A549 (cell line): ENCODE data around the gene KLB.

Experiments
- CBX2 ChIP-seq: fragments of 200-600 bp; sonication (generic); IDR thresholded peaks from 2 replicates; pipeline ENCODE4 v1.6.1; 2016; ENCODE audit warnings: low read depth, mild to moderate bottlenecking, borderline replicate concordance
- EP300 ChIP-seq, 2 experiments: fragments of >200 bp; sonication (Bioruptor Twin); formaldehyde crosslinking; IDR thresholded peaks; 2 replicates in 1 of 2; 3 replicates in 1 of 2; pipeline ENCODE4 v1.6.1; 2016 to 2017
- ESRRA ChIP-seq: fragments of 150-350 bp; IDR thresholded peaks from 2 replicates; pipeline ENCODE4 v1.6.1; 2014; ENCODE audit warnings: mild to moderate bottlenecking, low read length, borderline replicate concordance
- HDAC2 ChIP-seq: fragments of 200-600 bp; sonication (generic); IDR thresholded peaks from 2 replicates; pipeline ENCODE4 v1.6.1; 2016
- MAZ ChIP-seq: fragments of 150-350 bp; IDR thresholded peaks from 2 replicates; pipeline ENCODE4 v1.6.1; 2014; ENCODE audit warnings: antibody characterized with exemption, low read depth, low read length, borderline replicate concordance
- POLR2A ChIP-seq: IDR thresholded peaks from 2 replicates; pipeline ENCODE4 v1.6.1; 2012; ENCODE audit warnings: mild to moderate bottlenecking, low read length
- SMC3 ChIP-seq: fragments of >200 bp; sonication (Bioruptor Twin); formaldehyde crosslinking; IDR thresholded peaks from 3 replicates; pipeline ENCODE4 v1.6.1; 2018; ENCODE audit warnings: inconsistent platforms
- TF ChIP-seq, protein P1 (sequence below): fragments of >200 bp; sonication (Bioruptor Twin); formaldehyde crosslinking; IDR thresholded peaks from 3 replicates; pipeline ENCODE4 v1.5.1; 2016

- TF ChIP-seq ESRRA, result no peak
- TF ChIP-seq, protein P1, sequence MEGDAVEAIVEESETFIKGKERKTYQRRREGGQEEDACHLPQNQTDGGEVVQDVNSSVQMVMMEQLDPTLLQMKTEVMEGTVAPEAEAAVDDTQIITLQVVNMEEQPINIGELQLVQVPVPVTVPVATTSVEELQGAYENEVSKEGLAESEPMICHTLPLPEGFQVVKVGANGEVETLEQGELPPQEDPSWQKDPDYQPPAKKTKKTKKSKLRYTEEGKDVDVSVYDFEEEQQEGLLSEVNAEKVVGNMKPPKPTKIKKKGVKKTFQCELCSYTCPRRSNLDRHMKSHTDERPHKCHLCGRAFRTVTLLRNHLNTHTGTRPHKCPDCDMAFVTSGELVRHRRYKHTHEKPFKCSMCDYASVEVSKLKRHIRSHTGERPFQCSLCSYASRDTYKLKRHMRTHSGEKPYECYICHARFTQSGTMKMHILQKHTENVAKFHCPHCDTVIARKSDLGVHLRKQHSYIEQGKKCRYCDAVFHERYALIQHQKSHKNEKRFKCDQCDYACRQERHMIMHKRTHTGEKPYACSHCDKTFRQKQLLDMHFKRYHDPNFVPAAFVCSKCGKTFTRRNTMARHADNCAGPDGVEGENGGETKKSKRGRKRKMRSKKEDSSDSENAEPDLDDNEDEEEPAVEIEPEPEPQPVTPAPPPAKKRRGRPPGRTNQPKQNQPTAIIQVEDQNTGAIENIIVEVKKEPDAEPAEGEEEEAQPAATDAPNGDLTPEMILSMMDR, result no peak
- no peak for TF ChIP-seq MAZ
- TF ChIP-seq POLR2A, result no peak
- TF ChIP-seq HDAC2, result no peak
- TF ChIP-seq EP300 (IDR thresholded peaks at IDR 0.05), result no peak
- no peak for TF ChIP-seq SMC3
- TF ChIP-seq CBX2, result no peak
These were observed 27.3 kb downstream of the KLB start for GRCh38 chr4:39433878-39434492.
